Osteocyte (in vitro differentiated cells): ENCODE measurements around the gene PHTF1. TPM values are rescaled to one million over a fixed set of nuclear protein-coding genes. Genes with fewer than 3 reads are reported as not detected.

Experiments used
- DNase-seq: peaks from one replicate; pipeline ENCODE4 v3.0.0; 2021; ENCODE audit warnings: mixed read lengths; ENCODE audit not compliant: unreplicated experiment; ENCODE audit errors: extremely low spot score
- H3K27ac Mint-ChIP-seq: one replicate; pipeline ENCODE4 v1.8.0; 2021; ENCODE audit warnings: mild to moderate bottlenecking, mixed read lengths; ENCODE audit not compliant: unreplicated experiment
- H3K27me3 Mint-ChIP-seq: one replicate; pipeline ENCODE4 v1.8.0; 2021; ENCODE audit warnings: mixed read lengths; ENCODE audit not compliant: unreplicated experiment
- H3K36me3 Mint-ChIP-seq: one replicate; pipeline ENCODE4 v1.8.0; 2021; ENCODE audit warnings: mixed read lengths; ENCODE audit not compliant: unreplicated experiment
- H3K4me1 Mint-ChIP-seq: one replicate; pipeline ENCODE4 v1.8.0; 2021; ENCODE audit warnings: mixed read lengths; ENCODE audit not compliant: unreplicated experiment
- H3K4me3 Mint-ChIP-seq: one replicate; pipeline ENCODE4 v1.8.0; 2021; ENCODE audit warnings: mild to moderate bottlenecking, moderate library complexity, mixed read lengths; ENCODE audit not compliant: unreplicated experiment
- H3K9me3 Mint-ChIP-seq: one replicate; pipeline ENCODE4 v1.8.0; 2021; ENCODE audit warnings: mixed read lengths; ENCODE audit not compliant: unreplicated experiment
- total RNA-seq: library from RNA; stranded (reverse); gene quantifications from 2 replicates; pipeline ENCODE4 v1.2.1, GENCODE V29; 2021
- TF ChIP-seq, protein P1 (sequence below): fragments of 200-600 bp; sonication (generic); IDR thresholded peaks from 2 replicates; pipeline ENCODE4 v1.5.0; 2021; ENCODE audit warnings: antibody characterized with exemption, mild to moderate bottlenecking, moderate library complexity

The PHTF1 gene
- total RNA-seq, 1 donor from 2014 or later = 25.8 TPM

GRCh38 chr1:113780374-113781146 is 21.3 kb upstream of the PHTF1 start:
- DNase-seq = no peak
- Mint-ChIP-seq H3K36me3 (peaks cover 15% of the 10 kb centered on the region), H3K4me3 (no peak overlapping the region), H3K27me3 (no peaks in the 10 kb centered on the region), H3K27ac (no peak overlapping the region), H3K4me1 (peaks cover 16% of the 10 kb centered on the region), H3K9me3 (peaks cover 4% of the 10 kb centered on the region)
- TF ChIP-seq, protein P1, sequence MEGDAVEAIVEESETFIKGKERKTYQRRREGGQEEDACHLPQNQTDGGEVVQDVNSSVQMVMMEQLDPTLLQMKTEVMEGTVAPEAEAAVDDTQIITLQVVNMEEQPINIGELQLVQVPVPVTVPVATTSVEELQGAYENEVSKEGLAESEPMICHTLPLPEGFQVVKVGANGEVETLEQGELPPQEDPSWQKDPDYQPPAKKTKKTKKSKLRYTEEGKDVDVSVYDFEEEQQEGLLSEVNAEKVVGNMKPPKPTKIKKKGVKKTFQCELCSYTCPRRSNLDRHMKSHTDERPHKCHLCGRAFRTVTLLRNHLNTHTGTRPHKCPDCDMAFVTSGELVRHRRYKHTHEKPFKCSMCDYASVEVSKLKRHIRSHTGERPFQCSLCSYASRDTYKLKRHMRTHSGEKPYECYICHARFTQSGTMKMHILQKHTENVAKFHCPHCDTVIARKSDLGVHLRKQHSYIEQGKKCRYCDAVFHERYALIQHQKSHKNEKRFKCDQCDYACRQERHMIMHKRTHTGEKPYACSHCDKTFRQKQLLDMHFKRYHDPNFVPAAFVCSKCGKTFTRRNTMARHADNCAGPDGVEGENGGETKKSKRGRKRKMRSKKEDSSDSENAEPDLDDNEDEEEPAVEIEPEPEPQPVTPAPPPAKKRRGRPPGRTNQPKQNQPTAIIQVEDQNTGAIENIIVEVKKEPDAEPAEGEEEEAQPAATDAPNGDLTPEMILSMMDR = no peak

- no peak overlapping the region for H3K27ac Mint-ChIP-seq
- H3K36me3 Mint-ChIP-seq = peaks cover 17% of the 10 kb centered on the region
- no peak overlapping the region for H3K4me3 Mint-ChIP-seq
- peaks cover 4% of the 10 kb centered on the region for H3K9me3 Mint-ChIP-seq
- no peaks in the 10 kb centered on the region for H3K27me3 Mint-ChIP-seq
- no peak for DNase-seq
- TF ChIP-seq, protein P1 = no peak
- H3K4me1 Mint-ChIP-seq = peaks cover 15% of the 10 kb centered on the region
Observed at GRCh38 chr1:113779542-113779941, 20.3 kb upstream of the PHTF1 start.

DNA sequence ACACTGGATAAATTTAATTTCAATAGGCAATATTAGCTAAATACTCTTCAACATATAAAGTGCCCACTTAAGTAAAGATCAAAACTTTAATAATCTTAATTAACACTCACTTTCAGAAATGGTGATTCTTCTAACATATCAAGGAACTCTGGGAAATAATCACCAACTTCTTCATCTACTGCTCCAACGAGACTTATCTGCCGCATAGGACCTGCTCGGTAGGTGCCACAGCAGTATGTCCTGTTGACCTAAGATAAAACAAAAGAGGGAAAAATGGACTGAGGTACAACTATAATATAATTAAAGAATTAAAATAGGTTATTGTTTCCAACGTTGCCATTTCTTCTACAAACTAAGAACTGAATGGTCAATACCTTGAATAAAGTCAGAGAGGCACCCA is 18.3 kb upstream of the PHTF1 start:
- Mint-ChIP-seq H3K36me3 (peaks cover 21% of the 10 kb centered on the region), H3K27me3 (no peaks in the 10 kb centered on the region), H3K4me1 (peaks cover under 1% of the 10 kb centered on the region), H3K4me3 (no peak overlapping the region), H3K9me3 (peaks cover 4% of the 10 kb centered on the region), H3K27ac (no peak overlapping the region)
- TF ChIP-seq, protein P1 = no peak
- no peak for DNase-seq

GRCh38 chr1:113770031-113770430 is 10.7 kb upstream of the PHTF1 start:
- Mint-ChIP-seq H3K4me3 (no peak overlapping the region), H3K36me3 (peaks cover 26% of the 10 kb centered on the region), H3K9me3 (no peaks in the 10 kb centered on the region), H3K4me1 (peaks cover 5% of the 10 kb centered on the region), H3K27me3 (no peaks in the 10 kb centered on the region), H3K27ac (no peak overlapping the region)
- TF ChIP-seq, protein P1 = no peak
- no peak for DNase-seq

DNA sequence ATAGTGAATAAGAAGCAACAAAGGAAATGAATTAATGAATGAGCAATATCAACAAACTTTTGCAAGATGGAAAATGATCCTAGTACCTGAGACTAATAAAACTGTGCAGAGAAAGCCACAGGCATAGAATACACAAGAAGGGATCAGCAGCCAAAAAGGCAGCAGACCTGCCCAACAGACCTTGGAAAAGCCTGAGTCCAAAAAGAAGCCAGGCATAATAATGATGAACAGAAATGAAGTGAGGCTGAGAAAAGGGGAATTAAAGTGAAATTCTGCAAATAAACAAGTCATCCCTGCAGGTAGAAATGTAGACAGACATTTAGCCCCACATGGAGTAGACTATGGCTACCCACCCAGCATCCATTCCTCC is 10.3 kb upstream of the PHTF1 start:
- DNase-seq = no peak
- H3K4me1 Mint-ChIP-seq = peaks cover 5% of the 10 kb centered on the region
- H3K4me3 Mint-ChIP-seq = no peak overlapping the region
- H3K27me3 Mint-ChIP-seq = no peaks in the 10 kb centered on the region
- no peak overlapping the region for H3K27ac Mint-ChIP-seq
- H3K9me3 Mint-ChIP-seq = no peaks in the 10 kb centered on the region
- TF ChIP-seq, protein P1 = no peak
- H3K36me3 Mint-ChIP-seq = peaks cover 26% of the 10 kb centered on the region
